Measurements from ENCODE around the gene ZNF385B. TPM values are rescaled to one million over a fixed set of nuclear protein-coding genes. Genes with fewer than 3 reads are reported as not detected.

Gene ZNF385B
- total and polyA plus RNA-seq, 8 donors, result 1.8 to 41.4 (median 3.5) TPM; not detected in 1

DNA sequence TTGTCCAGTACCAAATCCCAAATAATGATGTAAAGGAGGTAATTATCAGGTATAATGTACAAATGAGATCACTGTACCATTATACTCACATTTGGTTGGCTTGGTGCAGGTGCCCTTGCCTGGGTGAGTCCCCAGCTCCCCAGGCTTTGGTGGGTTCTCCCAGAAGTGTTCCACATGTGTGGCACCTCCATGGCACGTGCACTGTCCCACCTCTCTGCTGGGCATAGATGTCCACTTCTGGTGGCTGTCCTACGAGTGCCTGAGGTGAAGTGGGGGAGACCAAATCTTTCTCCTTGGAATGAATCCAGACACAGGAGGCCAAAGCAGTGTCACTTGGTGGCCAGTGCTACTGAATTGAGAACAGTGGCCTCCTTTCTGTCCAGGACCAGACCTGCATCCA lies 434.3 kb downstream of the ZNF385B start:
- no peak overlapping the region for H3K27ac ChIP-seq
- H3K4me3 ChIP-seq, result no peak overlapping the region
- intact Hi-C loops (cut with DNase I; ENCODE audit: low total_unique reads), result no loop called here
- TF ChIP-seq, protein P1, sequence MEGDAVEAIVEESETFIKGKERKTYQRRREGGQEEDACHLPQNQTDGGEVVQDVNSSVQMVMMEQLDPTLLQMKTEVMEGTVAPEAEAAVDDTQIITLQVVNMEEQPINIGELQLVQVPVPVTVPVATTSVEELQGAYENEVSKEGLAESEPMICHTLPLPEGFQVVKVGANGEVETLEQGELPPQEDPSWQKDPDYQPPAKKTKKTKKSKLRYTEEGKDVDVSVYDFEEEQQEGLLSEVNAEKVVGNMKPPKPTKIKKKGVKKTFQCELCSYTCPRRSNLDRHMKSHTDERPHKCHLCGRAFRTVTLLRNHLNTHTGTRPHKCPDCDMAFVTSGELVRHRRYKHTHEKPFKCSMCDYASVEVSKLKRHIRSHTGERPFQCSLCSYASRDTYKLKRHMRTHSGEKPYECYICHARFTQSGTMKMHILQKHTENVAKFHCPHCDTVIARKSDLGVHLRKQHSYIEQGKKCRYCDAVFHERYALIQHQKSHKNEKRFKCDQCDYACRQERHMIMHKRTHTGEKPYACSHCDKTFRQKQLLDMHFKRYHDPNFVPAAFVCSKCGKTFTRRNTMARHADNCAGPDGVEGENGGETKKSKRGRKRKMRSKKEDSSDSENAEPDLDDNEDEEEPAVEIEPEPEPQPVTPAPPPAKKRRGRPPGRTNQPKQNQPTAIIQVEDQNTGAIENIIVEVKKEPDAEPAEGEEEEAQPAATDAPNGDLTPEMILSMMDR (IDR thresholded peaks at IDR 0.05), result no peak
- no peak for TF ChIP-seq POLR2AphosphoS5 (IDR thresholded peaks at IDR 0.05)
- no peak for TF ChIP-seq POLR2A (IDR thresholded peaks at IDR 0.05)
- TF ChIP-seq EP300 (IDR thresholded peaks at IDR 0.05), result no peak
- no peaks in the 10 kb centered on the region for H3K9me3 ChIP-seq
- 84 to 94% (median 88%) methylated on average over 2 of the region's 2 CpGs for WGBS, 5 donors
- DNase-seq, result no peak
- H3K36me3 ChIP-seq, result no peaks in the 10 kb centered on the region
- peaks cover 0 to 4% (median 0%) of the 10 kb centered on the region in 3 donors for H3K27me3 ChIP-seq
- peaks cover 0 to 13% (median 6%) of the 10 kb centered on the region in 4 donors for H3K4me1 ChIP-seq

DNA sequence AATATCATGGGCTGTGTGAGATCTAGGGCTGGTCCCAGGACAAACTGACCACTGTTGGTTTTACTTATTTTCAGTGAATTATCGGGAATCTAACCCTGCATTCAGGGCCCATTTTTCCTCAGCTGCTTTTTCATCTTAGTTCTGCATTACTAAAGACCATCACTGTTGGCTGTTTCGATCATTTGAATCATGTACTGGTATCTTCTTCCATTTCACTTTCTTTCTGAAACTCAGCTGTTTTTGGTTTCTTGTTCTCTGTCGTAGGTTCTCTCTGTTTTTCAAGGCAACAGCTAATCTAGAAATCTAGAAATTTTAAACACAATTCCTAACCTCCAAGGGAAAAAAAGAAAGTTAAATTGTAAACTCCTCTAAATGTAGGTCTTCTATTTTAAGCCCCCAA lies 436.8 kb downstream of the ZNF385B start:
- Histone ChIP-seq H3K27me3 (peaks cover 0 to 4% (median 0%) of the 10 kb centered on the region in 3 donors), H3K36me3 (no peaks in the 10 kb centered on the region), H3K9me3 (no peaks in the 10 kb centered on the region), H3K4me3 (no peak overlapping the region), H3K27ac (no peak overlapping the region), H3K4me1 (peaks cover 0 to 14% (median 6%) of the 10 kb centered on the region in 4 donors)
- TF ChIP-seq POLR2AphosphoS5 (IDR thresholded peaks at IDR 0.05) (no peak), POLR2A (IDR thresholded peaks at IDR 0.05) (no peak), EP300 (IDR thresholded peaks at IDR 0.05) (no peak)
- TF ChIP-seq, protein P1 (IDR thresholded peaks at IDR 0.05), result no peak
- intact Hi-C loops (cut with DNase I; ENCODE audit: low total_unique reads), result loop anchor here (5.0 kb wide), 1 partner anchor 328 kb away; no protein-coding TSS in a partner anchor
- 87 to 92% (median 87%) methylated on average over 3 of the region's 3 CpGs for WGBS, 5 donors
- no peak for DNase-seq

DNA sequence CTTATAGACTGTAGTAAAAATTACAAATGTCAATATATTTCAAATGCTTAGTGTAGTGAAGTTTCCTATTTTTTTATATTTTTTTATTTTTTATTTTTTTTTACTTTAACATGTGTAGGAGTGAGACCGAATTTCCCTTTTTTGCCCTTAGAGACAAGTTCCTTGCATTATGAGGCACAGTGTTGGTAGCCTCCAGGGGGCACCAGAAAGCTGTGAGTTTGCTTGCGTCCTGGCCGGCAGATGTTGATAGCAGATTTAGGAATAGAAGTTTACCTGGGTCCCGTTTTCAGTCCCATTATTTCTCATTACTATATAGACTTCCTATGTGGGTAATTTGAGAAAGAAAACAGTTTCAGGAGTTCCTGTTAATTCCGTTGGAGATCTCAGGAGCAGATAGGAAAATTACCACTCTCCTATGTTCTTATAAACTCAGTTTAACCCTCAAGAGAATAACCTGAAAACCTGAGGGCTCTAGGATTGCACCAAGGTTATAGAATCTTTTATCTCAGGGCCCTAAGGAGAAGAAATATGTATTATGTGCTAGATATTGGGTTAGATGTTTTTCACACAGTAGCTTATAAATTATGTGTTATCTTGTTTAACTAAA lies 439.3 kb downstream of the ZNF385B start:
- WGBS, 5 donors, result 4 to 9% (median 4%) methylated on average over 5 of the region's 5 CpGs
- H3K4me1 ChIP-seq, result peaks cover 0 to 4% (median 0%) of the 10 kb centered on the region in 4 donors
- no peak for TF ChIP-seq POLR2AphosphoS5 (IDR thresholded peaks at IDR 0.05)
- TF ChIP-seq, protein P1 (IDR thresholded peaks at IDR 0.05), result peak in 5 of 7 experiments; percentile 59 to 73 (median 67)
- peak; percentile 80 to 88 for DNase-seq
- no peaks in the 10 kb centered on the region for H3K27me3 ChIP-seq
- no peak overlapping the region for H3K27ac ChIP-seq
- H3K4me3 ChIP-seq, result no peak overlapping the region
- intact Hi-C loops (cut with DNase I; ENCODE audit: low total_unique reads), result loop anchor here (5.0 kb wide), 1 partner anchor 330 kb away; no protein-coding TSS in a partner anchor
- H3K36me3 ChIP-seq, result no peaks in the 10 kb centered on the region
- no peaks in the 10 kb centered on the region for H3K9me3 ChIP-seq

DNA sequence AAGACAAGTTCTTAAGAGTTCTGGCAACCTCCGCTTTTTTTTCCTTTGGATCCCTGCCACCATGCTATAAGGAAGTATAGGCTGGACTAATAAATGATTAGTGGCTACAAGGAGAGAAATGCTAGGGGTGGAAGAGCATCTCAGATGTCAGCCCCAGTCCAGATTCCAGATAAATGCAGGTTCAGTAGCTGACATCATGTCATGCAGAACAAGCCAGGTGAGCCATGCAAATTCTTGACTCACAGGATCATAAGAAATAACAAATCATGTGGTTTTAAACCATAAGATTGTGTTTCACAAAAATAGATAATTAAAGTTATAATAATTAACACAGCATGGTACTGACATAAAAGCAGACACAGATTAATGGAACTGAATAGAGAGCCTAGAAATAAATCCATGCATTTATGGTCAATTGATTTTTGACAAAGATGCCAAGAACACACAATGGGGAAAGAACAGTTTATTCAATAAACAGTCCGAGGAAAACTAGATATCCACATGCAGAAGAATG lies 443.9 kb downstream of the ZNF385B start:
- no peak for DNase-seq
- Histone ChIP-seq H3K9me3 (no peaks in the 10 kb centered on the region), H3K4me3 (no peak overlapping the region), H3K4me1 (peaks cover 0 to 4% (median 0%) of the 10 kb centered on the region in 4 donors), H3K27me3 (no peaks in the 10 kb centered on the region), H3K36me3 (no peaks in the 10 kb centered on the region), H3K27ac (no peak overlapping the region)
- TF ChIP-seq POLR2A (IDR thresholded peaks at IDR 0.05) (no peak), POLR2AphosphoS5 (IDR thresholded peaks at IDR 0.05) (no peak), EP300 (IDR thresholded peaks at IDR 0.05) (no peak)
- TF ChIP-seq, protein P1 (IDR thresholded peaks at IDR 0.05), result no peak
- intact Hi-C loops (cut with DNase I; ENCODE audit: low total_unique reads), result no loop called here
- 22 to 58% (median 44%) methylated on average over 2 of the region's 2 CpGs for WGBS, 5 donors

Measured in stomach (tissue), 9 donors.